Heart left ventricle (tissue), 16 donors: ENCODE data around the gene LTC4S. TPM values are rescaled to one million over a fixed set of nuclear protein-coding genes. Genes with fewer than 3 reads are reported as not detected.

Experiments
- ATAC-seq, 4 donors: fragments of 200-7000 bp; cut with Tn5 transposase; one replicate each; pipeline ENCODE4 v1.9.1; 2020 to 2022; ENCODE audit warnings: moderate library complexity in 4 of 4, mild to moderate bottlenecking in 3 of 4, moderate number of reproducible peaks in 1 of 4
- DNase-seq, 5 donors: peaks; one replicate each; pipeline ENCODE4 v3.0.0-alpha.2; 2020
- H3K27ac ChIP-seq, 12 donors: fragments of 200-600 bp; sonication (generic) in 4 of 12; one replicate each; pipeline versions ENCODE4 v1.5.0 to v1.8.0; 2016 to 2022; ENCODE audit warnings: mild to moderate bottlenecking in 2 of 12
- H3K27me3 ChIP-seq, 9 donors: fragments of 200-600 bp; sonication (generic) in 2 of 9; one replicate each; pipeline versions ENCODE4 v1.5.1 to v1.8.0; 2016 to 2022; ENCODE audit warnings: mild to moderate bottlenecking in 3 of 9
- H3K36me3 ChIP-seq, 9 donors: fragments of 200-600 bp; sonication (generic) in 2 of 9; one replicate each; pipeline versions ENCODE4 v1.5.0 to v1.8.0; 2018 to 2022; ENCODE audit warnings: mild to moderate bottlenecking in 2 of 9
- H3K4me1 ChIP-seq, 12 donors: fragments of 200-600 bp; sonication (generic) in 4 of 12; one replicate each; pipeline versions ENCODE4 v1.5.0 to v1.8.0; 2016 to 2022; ENCODE audit warnings: mild to moderate bottlenecking in 3 of 12
- H3K4me3 ChIP-seq, 12 donors: fragments of 200-600 bp; sonication (generic) in 4 of 12; one replicate each; pipeline versions ENCODE4 v1.5.0 to v1.8.0; 2017 to 2022; ENCODE audit warnings: mild to moderate bottlenecking in 9 of 12, moderate library complexity in 4 of 12
- H3K9me3 ChIP-seq, 12 donors: fragments of 200-600 bp; sonication (generic) in 4 of 12; one replicate each; pipeline versions ENCODE4 v1.5.0 to v1.8.0; 2016 to 2022; ENCODE audit warnings: mild to moderate bottlenecking in 1 of 12
- CTCF ChIP-seq, 12 donors: fragments of 200-600 bp; sonication (generic) in 4 of 12; IDR thresholded peaks; one replicate each; pipeline versions ENCODE4 v1.5.0 to v1.8.0; 2018 to 2022; ENCODE audit warnings: antibody characterized with exemption in 12 of 12, mild to moderate bottlenecking in 5 of 12
- POLR2A ChIP-seq, 2 donors: fragments of 450-650 bp; IDR thresholded peaks; one replicate each; pipeline ENCODE4 v1.6.1; 2017; ENCODE audit warnings: antibody characterized with exemption in 2 of 2, mild to moderate bottlenecking in 2 of 2, moderate library complexity in 2 of 2
- WGBS, 4 donors: extraction: QIAGEN DNeasy Blood & Tissue Kit in 2 of 4; methylation state at CpG; one replicate each; pipeline versions ENCODE4 v1.1.5 to v1.1.7; 2013 to 2018; 5-methylcytosine and 5-hydroxymethylcytosine counted together
- intact Hi-C, 10 donors: fragments of 100-400 bp; cut with DNase I; formaldehyde crosslinking; loops; one replicate each; pipeline versions ENCODE4 v1.11.1 to v1.14.2; 2022
- polyA plus RNA-seq, 2 donors: library from polyadenylated mRNA; stranded (reverse); fragments of 200-250 nt; gene quantifications; one replicate each; pipeline ENCODE4 v1.2.3, GENCODE V29; 2013
- total RNA-seq, 9 donors: library from RNA; depleted of rRNA in 2 of 9; stranded (reverse); fragments of >200 nt in 2 of 9; fragmentation: NEBNext Ultra II Directional in 3 of 9; extraction: Animal tissue kit (Norgen Biotek cat#: 25700) in 3 of 9; gene quantifications; one replicate each; pipeline versions ENCODE4 v1.1.0 to v1.2.4, GENCODE V29; 2016 to 2023
- donor health status: ischemic (EF 13 %, LVEDD 7.1; RV severe dilation, severe dysfunction).
- donor health status: healthy with polysubstance abuse.
- donor health status: DM: no; HTN: yes; CAD: no.
- donor health status: DM: no; HTN: no; CAD: no.
- donor health status: ischemic (EF 25% LVEDD 6.9; RV normal size, moderate dysfunction).
- donor health status: ischemic (EF 25% LVEDD 5.7; RV mildly dilated, moderate dysfunction).
- donor health status: healthy.
- donor health status: DM: yes; HTN: yes; CAD: no.
- donor health status: ischemic (EF 35%, LVEDD 5.7; RV mildly dilated, moderate dysfunction).
- donor health status: nonischemic (EF 11% LVEDD 7.7; RV severe dilation, severe dysfunction).
- donor health status: DM: yes; HTN: yes; CAD: no.
- donor health status: PGD.
- donor health status: ischemic (EF 29% LVEDD 5.4; RV normal size, mild dysfunction).
- donor health status: nonischemic (EF 23%, LVEDD 6.1; RV moderate dilation, normal function).

LTC4S gene
- total and polyA plus RNA-seq, 11 donors = 3.3 to 16.7 (median 9.5) TPM

- Histone ChIP-seq H3K4me3 (peak overlapping the region in 10 of 12 donors; percentile 55 to 82 (median 68)), H3K9me3 (no peaks in the 10 kb centered on the region), H3K27me3 (no peaks in the 10 kb centered on the region), H3K4me1 (peaks cover 5 to 55% (median 49%) of the 10 kb centered on the region in 12 donors), H3K36me3 (peaks cover 7 to 50% (median 42%) of the 10 kb centered on the region in 9 donors), H3K27ac (peak overlapping the region in 11 of 12 donors; percentile 74 to 95 (median 85))
- WGBS, 4 donors = 87 to 91% (median 89%) methylated on average over 20 to 21 of the region's 21 CpGs
- intact Hi-C loops = loop anchor here in 7 of 10 donors (1.0 to 5.0 kb wide), 5 partner anchors 32 to 64 kb away; partner anchors contain the start of gene MAML1 (in 1 of the 7)
- ATAC-seq (no peak), DNase-seq (peak in 2 of 5 donors; percentile 21 to 63)
- TF ChIP-seq POLR2A (IDR thresholded peaks at IDR 0.05) (no peak), CTCF (IDR thresholded peaks at IDR 0.05) (no peak)
These were observed 3.3 kb downstream of the LTC4S start for GRCh38 chr5:179796877-179797608.

GRCh38 chr5:179797741-179798140 is 4.0 kb downstream of the LTC4S start:
- ATAC-seq = no peak
- Histone ChIP-seq H3K27ac (no peak overlapping the region), H3K4me1 (peaks cover 5 to 55% (median 49%) of the 10 kb centered on the region in 12 donors), H3K9me3 (no peaks in the 10 kb centered on the region), H3K27me3 (no peaks in the 10 kb centered on the region), H3K36me3 (peaks cover 7 to 56% (median 42%) of the 10 kb centered on the region in 9 donors), H3K4me3 (no peak overlapping the region)
- DNase-seq = peak in 3 of 5 donors; percentile 17 to 37 (median 26)
- 90 to 96% (median 95%) methylated on average over 9 to 30 of the region's 30 CpGs for WGBS, 4 donors
- intact Hi-C loops = loop anchor here in 6 of 10 donors (2.0 to 5.0 kb wide), 4 partner anchors 33 to 65 kb away; partner anchors contain the start of gene MAML1 (in 1 of the 6)
- TF ChIP-seq POLR2A (IDR thresholded peaks at IDR 0.05) = no peak
- no peak for TF ChIP-seq CTCF (IDR thresholded peaks at IDR 0.05)

GRCh38 chr5:179798144-179798770 is 4.5 kb downstream of the LTC4S start:
- peak in 2 of 5 donors; percentile 18 to 54 for DNase-seq
- no peak for TF ChIP-seq POLR2A (IDR thresholded peaks at IDR 0.05)
- no peak for TF ChIP-seq CTCF (IDR thresholded peaks at IDR 0.05)
- Histone ChIP-seq H3K4me1 (peaks cover 5 to 55% (median 48%) of the 10 kb centered on the region in 12 donors), H3K27ac (no peak overlapping the region), H3K4me3 (no peak overlapping the region), H3K27me3 (no peaks in the 10 kb centered on the region), H3K9me3 (no peaks in the 10 kb centered on the region), H3K36me3 (peaks cover 7 to 56% (median 42%) of the 10 kb centered on the region in 9 donors)
- no peak for ATAC-seq
- intact Hi-C loops = loop anchor here in 3 of 10 donors (5.0 kb wide), 1 partner anchor 36 kb away; no protein-coding TSS in a partner anchor
- 96 to 97% (median 96%) methylated on average over 16 to 23 of the region's 23 CpGs for WGBS, 4 donors
